Endothelial cell of umbilical vein (primary cell): ENCODE results near the gene SUSD2. TPM values are rescaled to one million over a fixed set of nuclear protein-coding genes. Genes with fewer than 3 reads are reported as not detected.

Source experiments
- BruUV-seq: library from RNA; stranded (reverse); fragments of 400-500 nt; replicated peaks from 2 replicates; lab custom pipeline; 2021; lab: Mats Ljungman, UMichigan
- CTCF ChIA-PET: fragments of 300-600, 350-600 bp; sonication (Branson Sonifier 250); formaldehyde crosslinking; loops from one replicate; lab custom pipeline; 2021; ENCODE audit warnings: antibody characterized with exemption, inconsistent platforms; lab: Charles Lee
- POLR2A ChIA-PET: fragments of 300-600, 350-600 bp; sonication (Branson Sonifier 250); formaldehyde crosslinking; loops from one replicate; lab custom pipeline; 2021; ENCODE audit warnings: antibody characterized with exemption, inconsistent platforms; lab: Charles Lee
- DNase-seq: peaks from one replicate; pipeline ENCODE4 v3.0.0-alpha.2; 2011; ENCODE audit warnings: low read depth, low spot score
- FAIRE-seq: peaks from 2 replicates; lab custom pipeline; 2011; peaks lifted over from hg19 to GRCh38; lab: Jason Lieb, UNC
- H2AFZ ChIP-seq: 2 replicates; pipeline ENCODE4 v1.6.0; 2012; ENCODE audit warnings: low read depth, low read length, control low read depth, inconsistent platforms
- H3K27ac ChIP-seq: 2 replicates; pipeline ENCODE4 v1.5.1; 2011; ENCODE audit warnings: low read depth, mild to moderate bottlenecking, control low read depth, low read length, moderate library complexity; ENCODE audit not compliant: insufficient read depth
- H3K27me3 ChIP-seq, 2 experiments: 2 replicates each; pipeline versions ENCODE4 v1.6.0 to v1.6.1; 2011; ENCODE audit warnings: low read length in 2 of 2, mixed read lengths in 1 of 2; ENCODE audit not compliant: control insufficient read depth in 2 of 2, insufficient read depth in 2 of 2
- H3K36me3 ChIP-seq, 2 experiments: 2 replicates in 1 of 2; 3 replicates in 1 of 2; pipeline ENCODE4 v1.5.1; 2011; ENCODE audit warnings: low read length in 2 of 2, mild to moderate bottlenecking in 1 of 2, moderate library complexity in 1 of 2; ENCODE audit not compliant: control insufficient read depth in 2 of 2, insufficient read depth in 2 of 2; ENCODE audit errors: extremely low read depth in 1 of 2
- H3K4me1 ChIP-seq: 3 replicates; pipeline ENCODE4 v1.5.1; 2011; ENCODE audit warnings: mild to moderate bottlenecking, low read length; ENCODE audit not compliant: control insufficient read depth, insufficient read depth; ENCODE audit errors: extremely low read depth
- H3K4me2 ChIP-seq: 2 replicates; pipeline ENCODE4 v1.6.1; 2011; ENCODE audit warnings: low read length, control low read depth, mixed read lengths; ENCODE audit not compliant: insufficient read depth
- H3K4me3 ChIP-seq, 3 experiments: fragments of 200-600 bp in 1 of 3; sonication (generic), shearing (Covaris generic) in 1 of 3; replicated peaks in 1 of 3; 2 replicates each; pipeline ENCODE4 v1.5.1; 2011 to 2016; ENCODE audit warnings: control low read depth in 3 of 3, low read length in 3 of 3, mild to moderate bottlenecking in 2 of 3, inconsistent platforms in 1 of 3, low read depth in 1 of 3, moderate library complexity in 1 of 3; ENCODE audit not compliant: insufficient read depth in 1 of 3
- H3K79me2 ChIP-seq: 2 replicates; pipeline ENCODE4 v1.6.0; 2012; ENCODE audit warnings: low read length, inconsistent platforms; ENCODE audit not compliant: control insufficient read depth, insufficient read depth
- H3K9ac ChIP-seq: replicated peaks from 2 replicates; pipeline ENCODE3; 2011; ENCODE audit warnings: low read length, control low read depth; ENCODE audit not compliant: insufficient read depth; ENCODE audit errors: extremely low read depth
- H3K9me1 ChIP-seq: replicated peaks from 3 replicates; pipeline ENCODE4 v1.6.0; 2011; ENCODE audit warnings: mild to moderate bottlenecking, low read length; ENCODE audit not compliant: control insufficient read depth, insufficient read depth; ENCODE audit errors: extremely low read depth
- H3K9me3 ChIP-seq: replicated peaks from 2 replicates; pipeline ENCODE4 v1.5.1; 2012; ENCODE audit warnings: low read length, inconsistent platforms; ENCODE audit not compliant: control insufficient read depth, insufficient read depth
- H4K20me1 ChIP-seq: replicated peaks from 2 replicates; pipeline ENCODE3; 2011; ENCODE audit warnings: mild to moderate bottlenecking, low read length; ENCODE audit not compliant: control insufficient read depth, insufficient read depth; ENCODE audit errors: extremely low read depth
- CTCF ChIP-seq, 2 donors: IDR thresholded peaks; 1 replicate in 1 of 2; 2 replicates in 1 of 2; pipeline ENCODE4 v1.5.1; 2011; ENCODE audit warnings: low read length in 2 of 2, mild to moderate bottlenecking in 2 of 2, moderate library complexity in 2 of 2, control low read depth in 1 of 2, inconsistent platforms in 1 of 2, low read depth in 1 of 2; ENCODE audit not compliant: insufficient read depth in 1 of 2; ENCODE audit errors: extremely low read depth in 1 of 2
- EZH2 ChIP-seq: IDR thresholded peaks from 2 replicates; pipeline ENCODE4 v1.6.1; 2012; ENCODE audit warnings: borderline replicate concordance, low read depth, mild to moderate bottlenecking, moderate library complexity, low read length, inconsistent platforms; ENCODE audit not compliant: severe bottlenecking
- FOS ChIP-seq: IDR thresholded peaks from 2 replicates; pipeline ENCODE4 v1.6.1; 2011; ENCODE audit warnings: mild to moderate bottlenecking, low read length, moderate library complexity, borderline replicate concordance; ENCODE audit not compliant: insufficient read depth
- GATA2 ChIP-seq: IDR thresholded peaks from 2 replicates; pipeline ENCODE4 v1.7.0; 2011; ENCODE audit warnings: low read depth, mild to moderate bottlenecking, moderate library complexity, mixed read lengths, low read length; ENCODE audit not compliant: insufficient read length, insufficient read depth
- JUN ChIP-seq: IDR thresholded peaks from 2 replicates; pipeline ENCODE4 v1.6.1; 2011; ENCODE audit warnings: borderline replicate concordance, low read depth; ENCODE audit not compliant: insufficient read length, insufficient read depth
- MAX ChIP-seq: IDR thresholded peaks from 2 replicates; pipeline ENCODE4 v1.6.1; 2011; ENCODE audit not compliant: insufficient read depth, insufficient read length
- MYC ChIP-seq: IDR thresholded peaks from one replicate; pipeline ENCODE4 v1.6.1; 2011; ENCODE audit warnings: mild to moderate bottlenecking, low read depth, low read length
- POLR2A ChIP-seq: IDR thresholded peaks from 2 replicates; pipeline ENCODE4 v1.6.1; 2012; ENCODE audit warnings: low read depth, mild to moderate bottlenecking, control low read depth, low read length
- POLR2AphosphoS5 ChIP-seq: IDR thresholded peaks from 2 replicates; pipeline ENCODE4 v1.6.1; 2012; ENCODE audit warnings: low read depth, mild to moderate bottlenecking, control low read depth, low read length, moderate library complexity; ENCODE audit not compliant: insufficient read depth
- dilution Hi-C: fragments of 300-500 bp; cut with MboI; formaldehyde crosslinking; loops from one replicate; pipeline ENCODE4 v1.15.0; 2019; ENCODE audit warnings: low sequenced_read_pairs; ENCODE audit not compliant: extremely low pct_ligation_motif_present
- intact Hi-C: fragments of 100-400 bp; cut with micrococcal nuclease; formaldehyde crosslinking; loops from one replicate; pipeline ENCODE4 v1.10.0; 2022
- polyA plus RNA-seq, 4 experiments: library from polyadenylated mRNA; depleted of rRNA in 3 of 4; stranded (reverse) in 3 of 4; unstranded in 1 of 4; fragments of >200 nt; gene quantifications; 2 replicates each; pipeline versions ENCODE4 v1.2.1 to v1.2.3, GENCODE V29; 2011 to 2012; ENCODE audit warnings: missing spikeins in 1 of 4
- total RNA-seq: library from RNA; stranded (reverse); gene quantifications from 2 replicates; pipeline ENCODE4 v1.2.3, GENCODE V29; 2021

The SUSD2 gene
- total and polyA plus RNA-seq, 2 donors (not counting 3 experiments of a cell fraction or from before 2014, with no cell fraction given) = 0.26 to 0.27 TPM

GRCh38 chr22:24217384-24217783, 36.1 kb downstream of the SUSD2 start:
- H3K27me3 ChIP-seq = no peaks in the 10 kb centered on the region
- no peaks in the 10 kb centered on the region for H3K79me2 ChIP-seq
- H2AFZ ChIP-seq = no peak overlapping the region
- H3K4me2 ChIP-seq = no peak overlapping the region
- H3K9ac ChIP-seq = no peak overlapping the region
- no peak overlapping the region for H3K4me3 ChIP-seq
- FAIRE-seq (no peak), DNase-seq (no peak)
- H3K9me3 ChIP-seq = no peaks in the 10 kb centered on the region
- intact Hi-C loops = no loop called here
- peaks cover 5 to 13% of the 10 kb centered on the region in 2 experiments for H3K36me3 ChIP-seq
- TF ChIP-seq FOS = no peak
- no peak for TF ChIP-seq MYC
- no peak for TF ChIP-seq CTCF (IDR thresholded peaks at IDR 0.05; ENCODE audit: extremely low read depth in 1 of 2, insufficient read depth in 1 of 2, low read depth in 1 of 2, low read length in 2 of 2)
- TF ChIP-seq EZH2 = no peak
- no peak for TF ChIP-seq POLR2AphosphoS5
- no peak for TF ChIP-seq JUN
- TF ChIP-seq MAX = no peak
- TF ChIP-seq POLR2A = no peak
- no peak for TF ChIP-seq GATA2
- ChIA-PET CTCF (interaction anchor here (1.3 kb wide), 1 partner anchor 27 kb away, joined by 3 read pairs; no protein-coding TSS in a partner anchor), POLR2A (no interaction called here)
- dilution Hi-C loops = no loop called here
- no peaks in the 10 kb centered on the region for H3K4me1 ChIP-seq
- no peak overlapping the region for H3K27ac ChIP-seq
- no peaks in the 10 kb centered on the region for H3K9me1 ChIP-seq
- BruUV-seq = no TSS peak
- H4K20me1 ChIP-seq = no peaks in the 10 kb centered on the region
